ENCODE data around the gene SORCS2.

SORCS2 gene

DNA sequence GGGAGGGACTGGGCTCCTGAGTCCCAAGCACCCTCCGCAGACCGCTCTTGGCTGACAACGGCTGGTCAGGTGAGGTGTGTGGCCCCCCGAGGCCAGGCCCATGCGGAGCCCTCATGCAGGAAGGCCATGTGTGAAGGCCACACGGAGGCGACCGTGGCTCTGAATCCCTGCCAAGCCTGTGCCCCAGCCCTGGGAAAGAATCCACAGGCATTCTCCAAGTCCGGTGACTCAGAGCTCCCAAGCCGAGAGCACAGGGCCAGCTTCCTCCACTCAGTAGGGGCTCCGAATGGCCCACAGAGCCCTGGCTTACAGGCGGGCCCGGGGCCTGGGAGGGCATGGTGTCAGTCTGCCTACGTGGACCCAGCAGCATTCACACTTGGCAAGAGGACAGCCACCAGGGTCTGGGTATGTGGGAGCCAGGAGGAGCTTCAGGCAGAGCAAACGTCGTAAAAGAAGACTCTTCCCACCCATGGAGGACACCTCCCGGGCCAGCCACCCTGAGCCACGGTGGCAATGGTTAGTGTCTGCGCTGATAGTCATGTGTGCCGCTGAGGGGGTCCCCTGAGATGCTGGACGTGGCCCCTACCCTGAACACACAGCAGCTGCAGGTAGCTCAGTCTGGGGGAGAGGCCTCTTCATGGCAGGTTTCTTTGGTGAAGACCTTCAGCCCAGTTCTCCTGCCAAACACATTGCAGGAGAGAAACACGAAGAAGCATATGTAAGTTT, 136.7 kb downstream of the SORCS2 start:
- DNase-seq = peak; percentile 94

DNA sequence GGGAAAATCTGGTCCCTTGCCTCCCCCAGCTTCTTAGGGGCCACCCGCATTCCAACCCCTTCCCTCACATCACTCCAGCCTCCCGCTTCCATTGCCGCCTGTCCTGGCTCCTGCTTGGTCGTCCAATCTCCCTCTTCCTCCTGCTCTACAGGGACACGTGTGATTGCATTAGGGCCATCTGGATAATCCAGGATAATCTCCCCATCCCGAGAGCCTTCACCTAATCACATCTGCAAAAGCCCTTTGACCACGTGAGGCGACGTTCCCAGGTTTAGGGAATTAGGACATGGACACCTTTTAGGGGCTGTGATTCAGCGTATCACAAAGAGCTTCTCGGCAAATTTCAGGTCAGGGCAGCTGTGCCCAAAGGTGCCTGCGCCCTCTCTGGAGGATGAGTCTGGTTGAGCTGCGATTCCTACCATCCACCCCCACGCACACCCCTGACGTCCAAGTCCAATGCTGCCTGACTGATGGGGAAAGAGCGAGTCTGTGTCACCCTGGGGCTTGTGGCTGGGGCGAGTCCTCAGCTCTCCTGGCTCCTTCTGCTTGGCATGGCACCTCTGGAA, 137.8 kb downstream of the SORCS2 start:
- no peak for DNase-seq

DNA sequence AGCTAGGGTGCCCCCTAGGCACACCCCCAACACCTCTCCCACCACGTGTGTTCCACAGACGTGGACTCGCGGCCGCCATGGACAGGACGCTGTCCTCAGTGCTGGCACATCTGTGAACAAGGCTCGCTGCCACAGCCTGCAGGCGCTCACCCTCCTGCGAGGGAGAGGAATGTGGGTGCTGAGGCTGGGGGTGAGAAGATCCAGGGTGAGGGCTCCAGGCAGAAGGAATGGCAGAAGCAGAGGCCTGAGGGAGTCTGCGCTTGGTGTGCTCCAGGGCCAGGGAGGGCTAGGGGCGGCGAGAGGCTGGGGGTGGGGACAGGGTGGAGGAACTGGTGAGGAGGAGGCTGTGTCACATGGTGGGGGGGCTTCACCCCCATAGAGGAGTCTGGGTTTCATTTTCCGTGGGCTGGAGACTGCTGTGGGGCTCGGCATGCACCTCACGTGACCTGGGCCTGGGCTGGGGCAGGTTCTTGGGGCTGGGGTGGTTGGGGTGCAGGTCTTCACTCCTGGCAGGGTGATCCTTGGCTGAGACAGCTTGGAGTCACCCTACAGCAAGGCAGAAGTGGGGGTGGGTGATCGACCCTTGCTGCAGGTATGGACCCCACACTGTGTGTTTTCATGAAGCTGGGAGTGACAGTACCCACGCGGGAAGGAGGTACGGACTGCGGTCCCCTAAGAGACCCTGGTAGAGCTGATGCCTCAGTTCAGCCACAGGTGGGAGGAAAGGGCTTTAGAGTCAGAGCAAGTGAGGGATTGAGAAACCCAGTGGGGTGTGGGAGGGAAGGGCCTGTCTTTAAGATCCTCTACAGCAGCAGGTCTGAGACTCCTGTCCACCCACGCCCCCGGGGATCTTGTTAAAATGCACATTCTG, 138.7 kb downstream of the SORCS2 start:
- DNase-seq = no peak

DNA sequence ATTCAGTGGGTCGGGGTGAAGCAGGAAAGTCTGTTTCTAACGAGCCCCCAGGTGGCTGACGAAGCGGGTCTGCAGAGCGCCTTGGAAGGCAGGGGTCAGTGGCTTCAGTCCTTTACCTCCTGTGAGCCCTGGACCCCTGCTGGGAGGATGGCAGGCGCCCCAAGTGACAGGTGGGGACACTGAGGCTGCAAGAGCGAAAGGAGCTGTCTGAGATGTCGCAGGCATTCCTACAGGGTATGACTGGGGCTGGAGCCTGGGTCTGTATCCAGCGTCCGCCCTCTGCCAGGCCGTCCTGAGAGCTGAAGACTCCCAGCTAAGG, 139.3 kb downstream of the SORCS2 start:
- DNase-seq = no peak

DNA sequence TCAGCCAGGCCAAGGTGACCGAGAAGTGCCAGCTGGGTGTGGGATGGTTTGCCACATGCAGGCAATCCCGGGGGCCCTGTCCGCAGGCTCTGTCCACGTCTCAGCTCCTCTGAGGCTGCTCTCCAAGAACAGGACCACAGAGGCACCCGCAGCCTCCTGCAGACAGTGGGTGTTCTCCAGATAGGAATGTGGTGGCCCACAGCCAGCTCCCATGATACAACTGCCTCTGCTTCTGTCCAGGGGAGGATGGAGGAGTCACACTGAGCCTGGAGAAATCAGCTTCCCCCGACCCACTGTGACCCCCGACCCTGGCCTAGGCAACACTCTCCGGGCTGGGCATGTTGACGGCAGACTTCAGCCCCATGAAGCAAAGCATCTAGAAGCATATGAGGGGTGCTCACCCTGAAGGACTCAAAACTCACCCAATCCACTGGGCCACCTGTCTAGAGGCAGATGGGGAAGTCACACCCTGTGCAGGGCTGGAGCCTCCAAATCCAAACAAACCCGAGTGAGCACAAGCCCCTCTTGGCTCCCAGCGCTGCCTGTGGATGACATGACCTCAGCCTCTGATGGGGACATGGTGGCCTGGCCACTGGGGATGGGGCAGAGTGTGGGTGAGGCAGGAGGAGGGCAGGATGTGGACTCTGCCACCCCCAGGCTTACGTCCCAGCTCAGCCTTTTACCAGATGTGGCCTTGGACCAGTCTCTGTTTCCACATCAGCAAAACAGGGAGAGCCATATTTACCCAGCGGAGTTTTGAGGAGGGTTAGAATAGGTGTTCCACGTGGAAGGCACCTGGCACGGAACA, 140.1 kb downstream of the SORCS2 start:
- DNase-seq = peak; percentile 83

DNA sequence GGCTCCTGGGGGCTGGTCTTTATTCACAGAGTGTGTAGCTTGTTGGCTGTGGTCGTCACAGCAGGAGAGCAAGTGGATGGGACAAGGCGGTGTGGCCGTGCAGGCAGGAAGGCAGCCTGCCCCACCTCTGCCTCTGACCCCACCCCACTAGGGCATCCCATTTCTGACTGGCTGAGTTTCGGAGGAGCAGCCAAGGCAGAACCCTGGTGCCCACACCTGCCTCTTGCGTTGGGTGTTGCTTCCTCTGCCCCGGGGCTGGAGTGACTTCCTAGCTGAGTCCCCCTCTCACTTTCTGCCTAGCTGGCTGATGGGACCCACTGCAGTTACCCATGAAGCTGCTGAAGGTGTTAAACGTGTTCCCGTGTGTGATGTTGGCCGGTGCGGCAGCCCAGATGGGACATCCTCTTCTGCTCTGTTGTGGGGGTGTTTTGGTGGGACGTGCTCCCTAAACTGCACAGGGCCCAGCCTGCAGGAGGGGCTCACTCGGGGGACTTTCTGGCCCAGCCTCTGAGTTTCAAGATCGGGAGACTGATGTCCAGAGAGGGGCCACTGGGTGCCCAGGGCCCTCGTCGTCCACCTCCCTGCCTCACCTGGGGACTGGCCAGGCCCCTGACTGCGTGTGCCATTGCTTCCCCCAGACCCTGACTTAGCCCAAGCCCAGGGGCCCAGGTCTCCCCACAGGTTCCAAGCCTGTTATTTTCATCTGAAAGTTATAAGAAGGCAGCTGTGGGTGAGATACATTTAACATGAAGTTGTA, 140.9 kb downstream of the SORCS2 start:
- no peak for DNase-seq

DNA sequence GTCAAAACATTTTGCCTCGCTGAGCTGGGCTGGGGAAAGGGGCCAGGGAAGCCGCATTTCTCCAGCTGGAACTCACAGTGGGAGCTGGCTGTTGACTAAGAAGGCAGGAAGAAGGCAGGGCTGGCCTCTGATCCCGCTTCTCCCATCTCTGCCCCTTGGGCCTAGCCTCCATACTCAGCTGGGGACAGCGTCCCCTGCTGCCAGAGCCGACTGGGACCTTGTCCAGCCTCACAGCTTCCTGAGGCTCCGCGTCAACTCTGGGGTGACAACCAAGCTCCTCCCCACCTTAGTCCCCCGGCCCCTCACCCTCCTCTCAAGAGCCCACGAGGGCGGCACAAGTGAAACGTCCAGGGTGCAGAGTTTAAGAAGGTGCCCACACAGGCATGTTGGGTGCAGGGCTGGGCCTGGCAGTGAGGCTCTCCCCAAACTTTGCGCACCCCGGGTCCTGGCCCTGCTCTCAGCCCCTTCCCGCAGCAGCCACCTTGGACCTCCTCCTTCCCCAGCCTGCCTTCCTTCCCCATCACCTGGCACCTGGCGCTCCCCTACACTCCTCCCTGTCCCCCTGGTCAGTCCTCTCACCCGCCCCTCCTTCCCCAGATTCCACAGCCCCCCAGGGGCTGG, 141.6 kb downstream of the SORCS2 start:
- DNase-seq = no peak

DNA sequence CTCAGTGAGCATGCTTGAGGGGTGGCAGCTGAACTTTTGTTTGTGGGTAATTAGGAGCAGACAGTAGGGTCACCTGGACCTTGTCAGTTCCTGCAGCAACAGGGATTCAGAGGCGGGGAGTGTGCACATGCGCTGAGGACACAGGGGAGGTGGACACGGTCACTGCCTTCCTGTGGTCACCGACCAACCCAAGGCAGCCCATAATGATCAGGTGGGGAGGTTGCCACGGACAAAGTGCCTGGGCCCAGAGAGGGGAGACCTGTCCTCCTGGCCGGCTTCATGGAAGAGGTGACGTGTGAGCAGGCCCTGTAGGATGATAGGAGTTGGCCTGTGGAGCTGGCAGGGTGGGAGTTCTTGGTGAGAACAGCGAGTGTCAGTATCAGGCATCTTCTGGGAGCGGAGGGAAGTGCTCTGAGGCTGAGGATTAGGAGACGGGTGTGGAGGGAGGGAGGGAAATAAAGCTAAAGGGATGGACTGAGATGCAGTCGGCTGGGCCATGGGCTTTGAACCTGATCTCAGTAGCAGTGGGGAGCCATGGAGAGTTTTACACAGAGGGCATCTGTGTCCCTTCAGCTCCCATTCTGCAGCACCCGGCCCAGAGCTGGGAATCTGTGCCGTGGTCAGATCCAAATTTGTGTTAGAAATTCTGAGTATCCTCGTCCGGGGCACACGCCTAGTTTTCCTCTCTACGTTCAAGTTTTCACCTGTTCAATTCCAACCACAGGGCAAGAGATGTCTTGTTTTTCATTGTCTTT, 142.4 kb downstream of the SORCS2 start:
- no peak for DNase-seq

DNA sequence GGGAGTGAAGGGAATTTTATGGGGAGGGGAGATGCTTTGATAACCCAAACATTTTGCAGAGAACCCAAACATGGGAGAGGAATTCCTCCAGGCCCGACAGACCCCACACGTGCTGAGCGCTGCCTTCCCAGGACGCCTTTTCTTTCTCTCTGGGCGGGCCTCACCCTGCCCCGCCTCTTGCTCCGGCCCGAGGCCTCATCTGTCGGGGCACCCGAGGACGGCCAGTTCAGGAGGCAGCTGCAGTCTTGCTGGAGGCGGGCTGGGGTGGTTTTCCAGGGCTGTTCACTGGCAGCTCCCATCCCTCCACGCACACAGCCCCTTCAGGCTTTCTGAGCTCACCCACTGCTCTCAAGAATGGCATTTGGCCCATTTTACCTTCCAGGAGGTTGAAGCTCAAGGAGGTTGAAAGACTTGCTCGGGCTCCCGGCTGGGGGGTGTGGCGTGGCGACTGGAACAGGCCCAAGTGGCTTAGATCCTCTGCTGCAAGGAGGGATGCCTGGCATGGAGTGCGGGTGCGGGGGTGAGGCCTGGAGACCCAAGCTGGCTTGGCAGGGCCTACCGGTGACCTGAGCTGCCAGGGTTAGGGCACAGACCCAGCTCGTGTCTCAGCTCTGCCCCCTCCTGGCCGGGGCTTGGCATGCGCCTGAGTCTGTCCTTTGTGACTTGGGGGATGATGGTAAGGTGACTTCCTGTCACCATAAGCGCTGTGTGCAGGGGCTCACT, 143.2 kb downstream of the SORCS2 start:
- peak; percentile 55 for DNase-seq

DNA sequence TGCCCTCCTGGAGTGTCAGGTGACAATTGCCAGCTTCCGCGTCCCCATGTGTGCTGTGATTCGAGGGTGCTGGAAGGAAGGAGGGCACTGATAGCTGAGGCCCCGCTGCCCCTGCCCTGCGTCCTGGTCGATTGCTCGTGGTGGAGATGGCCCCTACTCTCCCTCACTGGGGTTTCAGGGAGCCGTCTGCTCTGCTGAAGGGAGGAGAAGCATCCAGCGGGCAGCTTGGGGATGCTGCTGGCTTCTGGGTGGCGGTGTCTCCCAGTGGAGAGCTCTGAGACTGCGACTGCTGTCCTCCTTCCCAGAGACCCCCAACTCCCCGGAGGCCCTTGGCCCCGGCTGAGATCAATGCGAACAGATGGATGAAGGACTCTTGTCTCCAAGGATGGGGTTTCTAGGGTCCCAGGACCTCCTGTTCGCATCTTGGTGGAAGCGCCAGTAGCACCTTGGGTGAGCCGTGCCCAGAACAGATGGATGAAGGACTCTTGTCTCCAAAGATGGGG, 143.8 kb downstream of the SORCS2 start:
- no peak for DNase-seq

DNA sequence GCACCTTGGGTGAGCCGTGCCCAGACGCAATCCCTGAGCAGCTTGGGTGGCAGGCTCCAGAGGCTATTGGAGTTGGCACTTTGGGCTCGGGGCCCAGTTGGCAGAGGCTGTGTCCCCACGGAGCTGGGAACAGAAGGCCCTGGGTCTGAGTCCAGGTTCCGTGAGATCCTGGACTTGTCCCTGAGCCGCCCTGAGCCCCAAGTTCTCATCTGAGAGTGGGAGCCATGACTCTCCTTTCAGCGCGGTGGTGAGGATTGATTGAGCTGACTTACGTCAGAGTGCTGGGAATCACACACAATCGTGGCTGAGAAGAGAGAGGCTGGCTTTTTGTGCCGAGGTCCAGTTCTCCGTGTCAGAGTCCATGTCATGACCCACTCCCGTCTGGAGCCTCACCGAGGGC, 144.4 kb downstream of the SORCS2 start:
- no peak for DNase-seq

DNA sequence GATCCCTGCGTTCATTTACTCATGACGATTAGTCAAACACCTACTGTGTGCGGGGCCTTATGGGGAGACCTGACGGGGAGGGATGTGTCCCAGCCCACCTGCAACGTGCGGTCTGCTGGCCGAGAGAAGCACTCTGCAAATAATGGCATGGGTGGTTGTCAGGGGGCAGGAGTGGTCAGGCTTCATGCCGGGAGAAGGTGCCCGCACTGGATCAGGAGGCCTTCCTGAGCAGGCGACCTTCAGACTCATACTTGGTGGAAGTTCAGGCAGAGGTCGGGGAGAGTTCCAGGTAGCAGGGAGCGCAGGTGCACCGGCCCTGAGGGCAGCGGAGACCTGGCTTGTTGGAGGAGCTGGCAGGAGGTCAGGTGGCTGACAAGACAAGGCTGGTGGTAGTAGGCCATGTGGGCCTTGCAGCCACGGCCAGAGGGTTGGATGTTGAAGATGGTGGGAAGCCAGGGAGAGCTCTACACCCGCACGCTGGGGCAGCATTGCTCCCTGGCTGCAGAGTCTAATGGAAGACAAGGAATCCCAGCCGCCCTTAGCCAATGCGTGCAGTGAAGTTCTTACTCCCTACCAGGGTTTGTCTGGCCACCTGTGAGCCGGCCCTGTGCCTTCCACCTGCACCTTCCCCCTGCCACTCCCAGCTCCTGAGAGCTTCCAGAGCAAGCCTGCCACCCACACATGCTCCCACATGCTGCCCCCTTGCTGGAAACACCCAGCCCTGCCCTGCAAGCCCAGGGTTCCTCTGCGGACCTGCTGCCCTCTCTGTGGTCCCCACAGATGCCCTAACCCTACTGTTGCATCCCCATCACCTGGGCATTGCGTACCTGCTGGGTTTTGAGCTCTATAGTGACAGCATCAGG, 145.1 kb downstream of the SORCS2 start:
- DNase-seq = no peak

DNA sequence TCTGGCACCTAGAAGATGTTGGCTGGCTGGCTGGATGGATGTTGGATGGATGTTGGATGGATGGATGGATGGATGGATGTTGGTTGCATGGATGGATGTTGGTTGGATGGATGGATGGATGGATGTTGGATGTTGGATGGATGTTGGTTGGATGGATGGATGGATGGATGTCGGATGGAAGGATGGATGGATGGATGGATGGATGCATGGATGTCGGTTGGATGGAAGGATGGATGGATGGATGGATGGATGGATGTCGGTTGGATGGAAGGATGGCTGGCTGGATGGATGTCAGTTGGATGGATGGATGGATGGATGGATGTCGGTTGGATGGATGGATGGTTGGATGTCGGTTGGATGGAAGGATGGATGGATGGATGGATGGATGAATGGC, 145.7 kb downstream of the SORCS2 start:
- DNase-seq = no peak

DNA sequence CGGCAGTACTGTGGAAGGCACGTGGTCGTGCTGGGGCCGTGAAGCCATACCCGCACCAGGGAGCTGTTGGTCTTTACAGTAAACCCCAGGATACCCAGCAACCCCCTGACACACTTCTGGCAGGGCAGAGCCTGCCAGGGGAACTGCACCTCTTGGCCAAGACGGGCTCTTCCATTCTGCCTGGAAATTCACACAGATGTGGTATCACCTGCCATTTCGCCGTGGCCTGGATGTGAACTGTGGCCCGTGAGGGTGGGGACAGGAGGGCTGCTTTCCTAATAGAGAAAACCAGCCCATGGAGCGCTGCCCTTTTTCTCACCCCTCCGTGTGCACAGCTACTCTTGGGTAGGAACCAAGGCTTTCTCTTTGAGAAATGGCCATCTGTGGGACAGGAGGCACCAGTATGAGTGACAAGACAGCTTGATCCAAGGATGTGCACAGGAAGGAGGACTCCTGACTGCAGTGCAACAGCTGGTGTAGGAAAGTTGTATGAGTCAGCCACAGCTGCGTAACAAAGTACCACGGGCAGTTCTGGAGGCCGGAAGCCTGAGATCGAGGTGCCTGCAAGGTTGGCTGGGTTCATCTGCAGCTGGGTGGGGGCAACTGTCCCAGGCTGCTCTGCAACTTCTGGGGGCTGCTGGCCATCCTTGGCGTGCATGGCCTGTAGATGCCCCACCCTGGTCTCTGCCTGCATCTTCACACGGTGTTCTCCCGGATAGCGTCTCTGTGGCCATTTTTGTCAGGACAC, 146.7 kb downstream of the SORCS2 start:
- no peak for DNase-seq

DNA sequence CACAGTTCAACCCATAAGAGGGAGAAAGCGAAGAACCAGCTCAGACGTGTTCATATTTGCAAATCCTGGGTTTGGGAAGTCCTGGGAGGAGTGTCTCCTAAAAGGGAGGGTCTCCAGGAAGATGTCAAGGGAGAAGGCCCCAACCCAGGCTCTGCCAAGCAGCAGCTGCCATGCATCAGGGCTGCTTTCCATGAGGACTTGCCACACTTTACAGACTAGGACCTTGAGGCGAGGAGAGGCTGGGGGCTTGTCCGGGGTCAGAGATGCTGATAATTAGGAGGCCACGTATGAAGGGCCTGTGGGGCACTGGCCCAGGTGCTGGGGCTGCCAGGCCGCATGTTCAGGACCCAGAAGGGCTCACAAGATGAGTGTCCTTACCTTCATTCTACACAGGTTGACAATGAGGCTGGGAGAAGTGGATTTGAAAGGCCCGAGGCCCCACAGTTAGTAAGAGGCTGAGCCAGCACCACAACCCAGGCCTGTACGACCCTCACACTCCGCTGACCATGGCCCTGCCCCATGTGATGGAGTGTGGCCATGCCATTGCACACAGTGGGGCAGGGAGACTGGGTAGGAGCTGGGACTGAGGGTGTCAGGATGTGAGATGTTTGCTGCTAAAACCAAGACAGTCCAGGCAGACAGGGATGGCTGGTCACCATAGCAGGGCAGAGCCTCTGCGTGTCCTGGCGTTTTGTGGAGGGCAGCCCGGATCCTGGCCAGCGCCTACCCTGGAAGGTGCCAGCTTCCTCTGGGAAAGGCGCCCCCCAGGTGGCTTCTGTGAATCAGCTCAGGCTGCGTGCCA, 147.6 kb downstream of the SORCS2 start:
- DNase-seq = no peak

DNA sequence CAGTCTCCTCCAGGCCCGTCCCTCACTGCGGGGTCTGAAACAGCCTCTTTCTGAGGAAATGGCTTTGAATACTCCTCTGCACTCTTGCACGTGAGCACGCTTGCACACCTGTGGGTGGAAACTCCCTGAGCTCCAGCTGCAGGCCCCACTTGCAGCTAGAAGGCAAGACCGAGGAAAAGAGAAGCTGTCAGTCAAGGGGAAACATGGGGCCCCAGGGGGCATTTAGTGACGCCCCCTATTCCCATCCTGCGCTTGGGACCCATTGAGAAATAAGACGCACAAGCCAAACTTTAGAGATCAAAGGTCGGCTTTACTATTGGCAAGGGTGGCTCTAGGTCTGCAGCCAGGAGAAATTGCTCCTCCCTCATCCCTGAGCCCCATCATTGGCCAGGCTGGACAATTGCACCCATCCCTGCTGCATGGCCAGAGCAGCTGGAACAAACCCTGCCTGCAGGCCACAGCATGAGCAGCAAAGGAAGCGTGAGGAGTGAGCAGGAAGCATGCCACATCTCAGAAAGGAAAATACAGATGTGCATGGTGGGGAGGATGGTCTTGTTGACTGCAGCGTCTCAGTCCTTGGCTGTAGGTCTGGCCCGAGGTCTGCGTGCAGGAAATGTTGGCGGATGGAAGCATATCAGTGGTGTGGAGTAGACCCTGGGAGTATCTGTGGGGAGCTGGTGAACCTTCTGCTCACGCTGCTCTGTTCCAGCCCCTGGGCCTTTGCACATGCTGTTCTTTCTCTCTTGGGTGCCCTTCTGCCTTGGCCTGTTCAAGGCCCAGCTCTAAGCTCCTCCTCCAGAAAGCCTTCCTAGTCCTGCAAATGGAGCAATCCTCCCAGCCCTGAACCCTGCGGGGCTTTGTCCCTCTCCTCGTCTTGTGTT, 148.5 kb downstream of the SORCS2 start:
- DNase-seq = no peak
